Anterior cingulate cortex (tissue), 58 donors: ENCODE measurements around the gene COX20.
"Not testable (repeated sequence)": the region's sequence is repeated elsewhere in the genome, so short reads cannot be mapped to it uniquely, and the experiment has no call there.

Source experiments
- DNase-seq, 58 donors: peaks; one replicate each; lab custom pipeline; 2025; lab: John Stamatoyannopoulos, UW

Gene COX20

GRCh38 chr1:244835276-244836134, at the start of gene COX20:
TSS of gene COX20 (plus strand) at chr1:244835658. CDS start at chr1:244835715, 57 bp downstream.
- peak; percentile 82 to 99 (median 92) for DNase-seq

GRCh38 chr1:244788493-244789275, 46.8 kb upstream of the COX20 start:
- DNase-seq = peak in 1 of 58 donors; percentile 65

GRCh38 chr1:244789276-244789580, 46.2 kb upstream of the COX20 start:
- DNase-seq = peak in 1 of 58 donors; percentile 65

GRCh38 chr1:244789731-244790130, 45.7 kb upstream of the COX20 start:
- DNase-seq = no peak

GRCh38 chr1:244791061-244791460, 44.4 kb upstream of the COX20 start:
- no peak for DNase-seq

- no peak for DNase-seq
These were observed 43.1 kb upstream of the COX20 start for GRCh38 chr1:244792188-244792850.

GRCh38 chr1:244794071-244794470, 41.4 kb upstream of the COX20 start:
- no peak for DNase-seq

- not testable (repeated sequence) for DNase-seq
These were observed 40.9 kb upstream of the COX20 start for GRCh38 chr1:244794516-244794915.

- DNase-seq = peak in 47 of 58 donors; percentile 1 to 70 (median 21)
These were observed 38.6 kb upstream of the COX20 start for GRCh38 chr1:244796719-244797406.

GRCh38 chr1:244800821-244801220, 34.6 kb upstream of the COX20 start:
- no peak for DNase-seq

GRCh38 chr1:244801246-244801645, 34.2 kb upstream of the COX20 start:
- peak in 11 of 58 donors; percentile 1 to 26 (median 3) for DNase-seq

- peak in 1 of 58 donors; percentile 0 for DNase-seq
These were observed 33.4 kb upstream of the COX20 start for GRCh38 chr1:244802041-244802440.

- DNase-seq = no peak
These were observed 32.8 kb upstream of the COX20 start for GRCh38 chr1:244802556-244803239.

GRCh38 chr1:244804841-244805240, 30.6 kb upstream of the COX20 start:
- no peak for DNase-seq

GRCh38 chr1:244807138-244807537, 28.3 kb upstream of the COX20 start:
- no peak for DNase-seq

GRCh38 chr1:244810221-244810620, 25.2 kb upstream of the COX20 start:
- DNase-seq = no peak

- no peak for DNase-seq
These were observed 22.1 kb upstream of the COX20 start for GRCh38 chr1:244813327-244813726.

- no peak for DNase-seq
These were observed 19.8 kb upstream of the COX20 start for GRCh38 chr1:244815600-244816099.

GRCh38 chr1:244817415-244817894, 18.0 kb upstream of the COX20 start:
- no peak for DNase-seq
